SK-N-SH (cell line): ENCODE measurements around the gene CDC34.

Experiments
- CHD2 ChIP-seq: fragments of 150-350 bp; IDR thresholded peaks from 2 replicates; pipeline ENCODE4 v1.6.1; 2018; ENCODE audit warnings: low read length; ENCODE audit not compliant: partially characterized antibody
- CTCF ChIP-seq: fragments of 200-600 bp; sonication (generic); IDR thresholded peaks from 2 replicates; pipeline ENCODE4 v1.6.1; 2017; ENCODE audit warnings: antibody characterized with exemption, mild to moderate bottlenecking, moderate library complexity
- FOXJ3 ChIP-seq: sonication (generic); formaldehyde crosslinking; IDR thresholded peaks from 2 replicates; pipeline ENCODE4 v1.5.1; 2020; ENCODE audit warnings: mild to moderate bottlenecking, missing genetic modification reagents
- FOXM1 ChIP-seq: IDR thresholded peaks from 2 replicates; pipeline ENCODE4 v1.4.0; 2012; ENCODE audit warnings: low read depth, mild to moderate bottlenecking
- GABPA ChIP-seq: IDR thresholded peaks from 2 replicates; pipeline ENCODE4 v1.4.0; 2012; ENCODE audit warnings: low read depth, mild to moderate bottlenecking
- JUND ChIP-seq: IDR thresholded peaks from 2 replicates; pipeline ENCODE4 v1.4.0; 2012
- MAX ChIP-seq: IDR thresholded peaks from 2 replicates; pipeline ENCODE4 v1.4.0; 2012; ENCODE audit warnings: low read depth
- NFIC ChIP-seq: IDR thresholded peaks from 2 replicates; pipeline ENCODE4 v1.4.0; 2012; ENCODE audit warnings: borderline replicate concordance
- RAD21 ChIP-seq: IDR thresholded peaks from 2 replicates; pipeline ENCODE4 v1.6.1; 2012; ENCODE audit warnings: mild to moderate bottlenecking, low read length
- RFX5 ChIP-seq: IDR thresholded peaks from 2 replicates; pipeline ENCODE4 v1.6.1; 2012; ENCODE audit warnings: mild to moderate bottlenecking, improper control_type of control experiment, low read length
- SIN3A ChIP-seq: IDR thresholded peaks from 2 replicates; pipeline ENCODE4 v1.6.1; 2012; ENCODE audit warnings: low read depth, mild to moderate bottlenecking, low read length, moderate library complexity, borderline replicate concordance

GRCh38 chr19:584240-585001 is 52.9 kb downstream of the CDC34 start:
- TF ChIP-seq FOXJ3 (CRISPR knock-in tag) = no peak
- peak; percentile 87 for TF ChIP-seq CTCF
- no peak for TF ChIP-seq FOXM1
- TF ChIP-seq GABPA = no peak
- TF ChIP-seq RFX5 = no peak
- no peak for TF ChIP-seq CHD2
- no peak for TF ChIP-seq NFIC
- peak; percentile 72 for TF ChIP-seq RAD21
- no peak; the same call in 1 of the 2 replicates for TF ChIP-seq SIN3A
- TF ChIP-seq MAX = no peak
- TF ChIP-seq JUND = no peak
